ENCODE data around the gene MSRB2.

The MSRB2 gene

DNA sequence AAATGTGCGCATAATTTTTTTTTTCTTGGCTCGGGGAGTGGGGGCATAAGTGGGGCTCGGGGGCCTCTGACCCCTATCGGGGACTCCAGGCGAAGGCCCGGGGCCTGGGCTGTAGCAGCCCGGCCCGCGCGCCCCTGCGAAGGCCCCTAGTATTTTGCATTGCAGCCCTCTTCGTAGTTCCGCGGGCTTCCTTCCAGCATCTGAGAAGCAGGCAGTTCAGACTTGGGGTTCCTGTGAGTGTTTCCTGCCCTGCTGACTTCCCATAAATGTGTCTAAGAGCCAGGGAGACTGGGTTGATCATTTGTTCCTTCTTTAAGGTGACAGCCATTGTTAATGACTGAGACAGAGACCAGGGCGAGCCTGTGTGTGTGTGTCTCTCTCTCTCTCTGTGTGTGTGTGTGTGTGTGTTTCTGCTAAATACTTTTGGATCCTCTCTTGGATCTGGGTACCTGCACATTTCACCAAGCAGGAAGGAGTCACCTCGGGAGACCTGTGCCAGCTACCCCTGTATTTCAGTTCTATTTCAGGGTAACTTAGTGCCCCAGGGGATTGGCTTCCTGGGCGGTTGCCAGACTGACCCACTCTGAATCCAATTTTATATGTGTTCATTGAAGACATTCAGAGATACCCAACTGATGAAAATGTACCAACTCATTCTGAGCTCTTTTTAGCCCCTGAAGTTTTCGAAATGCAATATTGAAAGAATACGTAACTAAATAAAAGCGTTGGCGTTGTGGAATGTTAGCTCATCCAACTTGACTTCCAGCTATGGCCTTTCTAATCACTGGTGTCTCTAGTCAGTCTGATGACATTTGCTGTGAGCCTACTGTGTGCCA, 805 bp downstream of the MSRB2 start:
- TF ChIP-seq SNAI2 (CRISPR knock-in tag; IDR thresholded peaks at IDR 0.05) (no peak), ZC3H10 (CRISPR knock-in tag; IDR thresholded peaks at IDR 0.05) (no peak), TCF4 (CRISPR knock-in tag; IDR thresholded peaks at IDR 0.05; ENCODE audit: borderline replicate concordance) (no peak), PPARA (CRISPR knock-in tag; IDR thresholded peaks at IDR 0.05; ENCODE audit: borderline replicate concordance) (no peak), ZNF565 (CRISPR knock-in tag; conservative IDR thresholded peaks at IDR 0.05; ENCODE audit: low read depth) (no peak), ZNF8 (CRISPR knock-in tag; IDR thresholded peaks at IDR 0.05) (no peak)
- TF ChIP-seq, protein P1, sequence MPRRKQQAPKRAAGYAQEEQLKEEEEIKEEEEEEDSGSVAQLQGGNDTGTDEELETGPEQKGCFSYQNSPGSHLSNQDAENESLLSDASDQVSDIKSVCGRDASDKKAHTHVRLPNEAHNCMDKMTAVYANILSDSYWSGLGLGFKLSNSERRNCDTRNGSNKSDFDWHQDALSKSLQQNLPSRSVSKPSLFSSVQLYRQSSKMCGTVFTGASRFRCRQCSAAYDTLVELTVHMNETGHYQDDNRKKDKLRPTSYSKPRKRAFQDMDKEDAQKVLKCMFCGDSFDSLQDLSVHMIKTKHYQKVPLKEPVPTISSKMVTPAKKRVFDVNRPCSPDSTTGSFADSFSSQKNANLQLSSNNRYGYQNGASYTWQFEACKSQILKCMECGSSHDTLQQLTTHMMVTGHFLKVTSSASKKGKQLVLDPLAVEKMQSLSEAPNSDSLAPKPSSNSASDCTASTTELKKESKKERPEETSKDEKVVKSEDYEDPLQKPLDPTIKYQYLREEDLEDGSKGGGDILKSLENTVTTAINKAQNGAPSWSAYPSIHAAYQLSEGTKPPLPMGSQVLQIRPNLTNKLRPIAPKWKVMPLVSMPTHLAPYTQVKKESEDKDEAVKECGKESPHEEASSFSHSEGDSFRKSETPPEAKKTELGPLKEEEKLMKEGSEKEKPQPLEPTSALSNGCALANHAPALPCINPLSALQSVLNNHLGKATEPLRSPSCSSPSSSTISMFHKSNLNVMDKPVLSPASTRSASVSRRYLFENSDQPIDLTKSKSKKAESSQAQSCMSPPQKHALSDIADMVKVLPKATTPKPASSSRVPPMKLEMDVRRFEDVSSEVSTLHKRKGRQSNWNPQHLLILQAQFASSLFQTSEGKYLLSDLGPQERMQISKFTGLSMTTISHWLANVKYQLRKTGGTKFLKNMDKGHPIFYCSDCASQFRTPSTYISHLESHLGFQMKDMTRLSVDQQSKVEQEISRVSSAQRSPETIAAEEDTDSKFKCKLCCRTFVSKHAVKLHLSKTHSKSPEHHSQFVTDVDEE (CRISPR knock-in tag; IDR thresholded peaks at IDR 0.05): no peak
- TF ChIP-seq, protein P2, sequence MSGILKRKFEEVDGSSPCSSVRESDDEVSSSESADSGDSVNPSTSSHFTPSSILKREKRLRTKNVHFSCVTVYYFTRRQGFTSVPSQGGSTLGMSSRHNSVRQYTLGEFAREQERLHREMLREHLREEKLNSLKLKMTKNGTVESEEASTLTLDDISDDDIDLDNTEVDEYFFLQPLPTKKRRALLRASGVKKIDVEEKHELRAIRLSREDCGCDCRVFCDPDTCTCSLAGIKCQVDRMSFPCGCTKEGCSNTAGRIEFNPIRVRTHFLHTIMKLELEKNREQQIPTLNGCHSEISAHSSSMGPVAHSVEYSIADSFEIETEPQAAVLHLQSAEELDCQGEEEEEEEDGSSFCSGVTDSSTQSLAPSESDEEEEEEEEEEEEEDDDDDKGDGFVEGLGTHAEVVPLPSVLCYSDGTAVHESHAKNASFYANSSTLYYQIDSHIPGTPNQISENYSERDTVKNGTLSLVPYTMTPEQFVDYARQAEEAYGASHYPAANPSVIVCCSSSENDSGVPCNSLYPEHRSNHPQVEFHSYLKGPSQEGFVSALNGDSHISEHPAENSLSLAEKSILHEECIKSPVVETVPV (CRISPR knock-in tag; IDR thresholded peaks at IDR 0.05): no peak
- ATAC-seq: peak; percentile 60

DNA sequence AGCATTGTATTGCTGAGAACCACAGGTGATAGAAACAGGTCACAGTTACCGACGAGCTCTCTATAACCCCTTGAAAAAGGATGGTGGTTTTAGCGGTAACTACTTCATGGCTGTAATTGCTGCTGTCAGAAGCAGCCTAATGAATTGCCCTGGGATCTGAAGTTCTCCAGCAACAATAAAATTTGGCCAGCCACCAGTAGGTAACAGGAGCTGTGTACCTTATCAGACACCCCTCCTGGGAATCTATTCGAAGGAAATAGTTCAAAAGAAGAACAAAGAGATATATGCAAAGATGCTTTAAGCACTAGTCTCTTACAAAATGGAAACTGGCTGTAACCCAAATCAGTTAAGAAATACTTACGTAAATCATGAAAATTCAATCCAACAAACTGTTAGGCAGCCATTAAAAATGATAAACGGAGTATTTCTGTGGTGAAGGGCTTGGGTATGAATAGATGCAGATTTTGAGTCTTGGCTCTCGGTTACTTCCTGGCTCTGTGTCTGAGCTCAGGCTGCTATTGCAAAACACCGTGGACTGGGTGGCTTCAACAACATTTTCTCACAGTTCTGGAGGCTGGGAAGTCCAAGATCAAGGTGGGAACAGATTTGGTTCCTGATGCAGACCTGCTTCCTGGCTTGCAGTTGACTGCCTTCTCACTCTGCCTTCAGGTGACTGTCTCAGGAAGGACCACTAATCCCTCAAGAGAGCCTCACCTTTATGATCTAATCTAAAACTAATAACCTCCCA, 1.6 kb downstream of the MSRB2 start:
- TF ChIP-seq, protein P3, sequence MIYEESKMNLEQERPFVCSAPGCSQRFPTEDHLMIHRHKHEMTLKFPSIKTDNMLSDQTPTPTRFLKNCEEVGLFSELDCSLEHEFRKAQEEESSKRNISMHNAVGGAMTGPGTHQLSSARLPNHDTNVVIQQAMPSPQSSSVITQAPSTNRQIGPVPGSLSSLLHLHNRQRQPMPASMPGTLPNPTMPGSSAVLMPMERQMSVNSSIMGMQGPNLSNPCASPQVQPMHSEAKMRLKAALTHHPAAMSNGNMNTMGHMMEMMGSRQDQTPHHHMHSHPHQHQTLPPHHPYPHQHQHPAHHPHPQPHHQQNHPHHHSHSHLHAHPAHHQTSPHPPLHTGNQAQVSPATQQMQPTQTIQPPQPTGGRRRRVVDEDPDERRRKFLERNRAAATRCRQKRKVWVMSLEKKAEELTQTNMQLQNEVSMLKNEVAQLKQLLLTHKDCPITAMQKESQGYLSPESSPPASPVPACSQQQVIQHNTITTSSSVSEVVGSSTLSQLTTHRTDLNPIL (CRISPR knock-in tag; IDR thresholded peaks at IDR 0.05; ENCODE audit: low read depth): peak; percentile 8; the same call in 1 of the 2 replicates
- TF ChIP-seq TCF4 (CRISPR knock-in tag; IDR thresholded peaks at IDR 0.05; ENCODE audit: borderline replicate concordance) (peak; percentile 68), CSDC2 (CRISPR knock-in tag; IDR thresholded peaks at IDR 0.05) (0 out of 2 replicates have a peak, but pooled peaks have one; percentile 52), ZNF565 (CRISPR knock-in tag; conservative IDR thresholded peaks at IDR 0.05; ENCODE audit: low read depth) (no peak), ZNF8 (CRISPR knock-in tag; IDR thresholded peaks at IDR 0.05) (no peak), ISL1 (CRISPR knock-in tag; IDR thresholded peaks at IDR 0.05) (peak; percentile 96)
- TF ChIP-seq, protein P4, sequence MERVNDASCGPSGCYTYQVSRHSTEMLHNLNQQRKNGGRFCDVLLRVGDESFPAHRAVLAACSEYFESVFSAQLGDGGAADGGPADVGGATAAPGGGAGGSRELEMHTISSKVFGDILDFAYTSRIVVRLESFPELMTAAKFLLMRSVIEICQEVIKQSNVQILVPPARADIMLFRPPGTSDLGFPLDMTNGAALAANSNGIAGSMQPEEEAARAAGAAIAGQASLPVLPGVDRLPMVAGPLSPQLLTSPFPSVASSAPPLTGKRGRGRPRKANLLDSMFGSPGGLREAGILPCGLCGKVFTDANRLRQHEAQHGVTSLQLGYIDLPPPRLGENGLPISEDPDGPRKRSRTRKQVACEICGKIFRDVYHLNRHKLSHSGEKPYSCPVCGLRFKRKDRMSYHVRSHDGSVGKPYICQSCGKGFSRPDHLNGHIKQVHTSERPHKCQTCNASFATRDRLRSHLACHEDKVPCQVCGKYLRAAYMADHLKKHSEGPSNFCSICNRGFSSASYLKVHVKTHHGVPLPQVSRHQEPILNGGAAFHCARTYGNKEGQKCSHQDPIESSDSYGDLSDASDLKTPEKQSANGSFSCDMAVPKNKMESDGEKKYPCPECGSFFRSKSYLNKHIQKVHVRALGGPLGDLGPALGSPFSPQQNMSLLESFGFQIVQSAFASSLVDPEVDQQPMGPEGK (CRISPR knock-in tag; IDR thresholded peaks at IDR 0.05; ENCODE audit: borderline replicate concordance): peak; percentile 57; the same call in 1 of the 2 replicates
- TF ChIP-seq, protein P1 (CRISPR knock-in tag; IDR thresholded peaks at IDR 0.05): 0 out of 2 replicates have a peak, but pooled peaks have one; percentile 12
- TF ChIP-seq, protein P2 (CRISPR knock-in tag; IDR thresholded peaks at IDR 0.05): peak; percentile 59; the same call in 1 of the 2 replicates
- peak; percentile 53 for ATAC-seq

DNA sequence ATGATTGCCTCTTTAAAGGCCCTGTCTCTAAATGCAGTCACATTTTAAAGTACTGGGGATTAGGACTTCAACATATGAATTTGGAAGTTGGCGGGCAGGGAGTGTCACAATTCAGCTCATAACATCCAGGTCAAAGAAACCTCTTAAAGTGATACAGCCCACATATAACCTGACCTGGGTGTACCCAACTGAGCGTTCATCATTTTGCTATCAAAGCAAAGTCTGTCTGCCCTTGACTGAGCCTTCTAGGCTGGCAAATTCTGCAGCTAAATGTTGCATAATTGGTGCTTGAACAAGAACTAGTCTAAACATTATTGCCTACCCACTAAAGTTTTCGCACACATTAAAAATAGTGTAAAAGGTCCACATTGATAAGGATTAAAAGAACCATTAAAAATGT, 3.7 kb downstream of the MSRB2 start:
- ATAC-seq: no peak
- TF ChIP-seq, protein P2 (CRISPR knock-in tag; IDR thresholded peaks at IDR 0.05): no peak
- TF ChIP-seq, protein P5, sequence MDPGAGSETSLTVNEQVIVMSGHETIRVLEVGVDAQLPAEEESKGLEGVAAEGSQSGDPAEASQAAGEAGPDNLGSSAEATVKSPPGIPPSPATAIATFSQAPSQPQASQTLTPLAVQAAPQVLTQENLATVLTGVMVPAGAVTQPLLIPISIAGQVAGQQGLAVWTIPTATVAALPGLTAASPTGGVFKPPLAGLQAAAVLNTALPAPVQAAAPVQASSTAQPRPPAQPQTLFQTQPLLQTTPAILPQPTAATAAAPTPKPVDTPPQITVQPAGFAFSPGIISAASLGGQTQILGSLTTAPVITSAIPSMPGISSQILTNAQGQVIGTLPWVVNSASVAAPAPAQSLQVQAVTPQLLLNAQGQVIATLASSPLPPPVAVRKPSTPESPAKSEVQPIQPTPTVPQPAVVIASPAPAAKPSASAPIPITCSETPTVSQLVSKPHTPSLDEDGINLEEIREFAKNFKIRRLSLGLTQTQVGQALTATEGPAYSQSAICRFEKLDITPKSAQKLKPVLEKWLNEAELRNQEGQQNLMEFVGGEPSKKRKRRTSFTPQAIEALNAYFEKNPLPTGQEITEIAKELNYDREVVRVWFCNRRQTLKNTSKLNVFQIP (CRISPR knock-in tag; IDR thresholded peaks at IDR 0.05; ENCODE audit: borderline replicate concordance, low read depth): no peak
- no peak for TF ChIP-seq ZFP30 (CRISPR knock-in tag; IDR thresholded peaks at IDR 0.05)
- no peak for TF ChIP-seq SNAI2 (CRISPR knock-in tag; IDR thresholded peaks at IDR 0.05)
- no peak for TF ChIP-seq CSDC2 (CRISPR knock-in tag; IDR thresholded peaks at IDR 0.05)
- no peak for TF ChIP-seq RARB (CRISPR knock-in tag; IDR thresholded peaks at IDR 0.05)
- no peak for TF ChIP-seq ARNTL (CRISPR knock-in tag; IDR thresholded peaks at IDR 0.05; ENCODE audit: borderline replicate concordance, low read depth)
- no peak for TF ChIP-seq ZNF565 (CRISPR knock-in tag; conservative IDR thresholded peaks at IDR 0.05; ENCODE audit: low read depth)

Measured in SK-N-SH treated with all-trans-retinoic acid at 6 μM for 48 hours (cell line).